Adrenal gland (tissue), 5 donors: ENCODE results near the gene PTPN5.

Experiments
- CTCF ChIP-seq, 6 experiments: fragments of 450-650 bp in 4 of 6; fragments of 200-600 bp in 2 of 6; sonication (generic) in 1 of 6; IDR thresholded peaks; 1 replicate in 5 of 6; 2 replicates in 1 of 6; pipeline versions ENCODE4 v1.5.1 to v1.8.0; 2016 to 2021; ENCODE audit warnings: antibody characterized with exemption in 6 of 6, mild to moderate bottlenecking in 2 of 6, moderate library complexity in 1 of 6
- POLR2A ChIP-seq, 2 donors: fragments of 450-650 bp; IDR thresholded peaks; one replicate each; pipeline ENCODE4 v1.6.1; 2017; ENCODE audit warnings: antibody characterized with exemption in 2 of 2, mild to moderate bottlenecking in 2 of 2, moderate library complexity in 1 of 2
- donor health status: DM: no; HTN: no; CAD: no.

DNA sequence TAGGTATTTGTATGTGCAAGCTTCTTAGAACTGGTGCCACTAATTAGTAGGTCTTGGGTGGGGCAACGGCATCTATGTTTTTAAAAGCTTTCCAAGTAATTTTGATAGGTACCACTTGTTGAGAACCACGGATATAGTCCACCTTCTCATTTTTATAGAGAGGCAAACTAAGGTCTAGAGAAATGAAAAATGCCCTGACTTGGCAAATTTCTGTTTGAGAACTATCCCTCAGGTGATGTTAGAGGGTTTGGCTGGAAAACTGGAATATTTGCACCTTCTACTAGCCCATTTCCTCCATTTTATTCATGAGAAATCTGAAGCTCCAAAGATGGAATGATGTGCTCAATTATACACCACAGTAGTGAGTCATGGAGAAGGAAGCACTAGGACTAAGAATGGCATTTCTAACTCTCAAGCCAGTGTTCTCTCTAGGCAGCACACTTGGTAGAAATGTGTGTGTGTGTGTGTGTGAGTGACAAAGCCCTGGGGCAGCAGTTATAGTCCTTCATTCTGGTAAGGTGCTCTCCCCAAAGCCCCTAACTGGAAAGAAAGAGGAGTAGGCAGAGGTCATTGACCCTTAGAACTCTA is 94.9 kb downstream of the PTPN5 start:
- no peak for TF ChIP-seq CTCF (IDR thresholded peaks at IDR 0.05)
- TF ChIP-seq POLR2A (IDR thresholded peaks at IDR 0.05) = no peak
